ENCODE results near the gene CPPED1. TPM values are rescaled to one million over a fixed set of nuclear protein-coding genes. Genes with fewer than 3 reads are reported as not detected.
"Not testable (repeated sequence)": the region's sequence is repeated elsewhere in the genome, so short reads cannot be mapped to it uniquely, and the experiment has no call there.

The CPPED1 gene
- total RNA-seq, 1 donor from 2014 or later: 9.0 TPM

GRCh38 chr16:12778726-12779125, 25.0 kb downstream of the CPPED1 start:
- no peak overlapping the region for H3K4me3 Mint-ChIP-seq (ENCODE audit: low read depth)
- intact Hi-C loops (cut with micrococcal nuclease): no loop called here
- H3K4me1 Mint-ChIP-seq (ENCODE audit: low read depth): peaks cover 5% of the 10 kb centered on the region
- H3K27ac Mint-ChIP-seq: no peak overlapping the region
- peaks cover 43% of the 10 kb centered on the region for H3K36me3 Mint-ChIP-seq (ENCODE audit: low read depth)
- DNase-seq (ENCODE audit: low spot score): no peak
- peaks cover 3% of the 10 kb centered on the region for H3K9me3 Mint-ChIP-seq
- H3K27me3 Mint-ChIP-seq (ENCODE audit: low read depth): no peaks in the 10 kb centered on the region

- Mint-ChIP-seq H3K36me3 (ENCODE audit: low read depth) (peaks cover 39% of the 10 kb centered on the region), H3K27me3 (ENCODE audit: low read depth) (no peaks in the 10 kb centered on the region), H3K4me1 (ENCODE audit: low read depth) (no peaks in the 10 kb centered on the region), H3K27ac (no peak overlapping the region), H3K9me3 (no peaks in the 10 kb centered on the region), H3K4me3 (ENCODE audit: low read depth) (no peak overlapping the region)
- intact Hi-C loops (cut with micrococcal nuclease): no loop called here
- no peak for DNase-seq (ENCODE audit: low spot score)
These were observed 27.9 kb downstream of the CPPED1 start for GRCh38 chr16:12775656-12776236.

- no peak overlapping the region for H3K4me3 Mint-ChIP-seq (ENCODE audit: low read depth)
- intact Hi-C loops (cut with micrococcal nuclease): no loop called here
- no peaks in the 10 kb centered on the region for H3K27me3 Mint-ChIP-seq (ENCODE audit: low read depth)
- H3K4me1 Mint-ChIP-seq (ENCODE audit: low read depth): no peaks in the 10 kb centered on the region
- DNase-seq (ENCODE audit: low spot score): no peak
- no peaks in the 10 kb centered on the region for H3K9me3 Mint-ChIP-seq
- no peak overlapping the region for H3K27ac Mint-ChIP-seq
- H3K36me3 Mint-ChIP-seq (ENCODE audit: low read depth): peaks cover 38% of the 10 kb centered on the region
These were observed 30.5 kb downstream of the CPPED1 start for GRCh38 chr16:12773221-12773620.

GRCh38 chr16:12771341-12771798, 32.3 kb downstream of the CPPED1 start:
- no peak for DNase-seq (ENCODE audit: low spot score)
- H3K27me3 Mint-ChIP-seq (ENCODE audit: low read depth): no peaks in the 10 kb centered on the region
- no peaks in the 10 kb centered on the region for H3K9me3 Mint-ChIP-seq
- H3K4me3 Mint-ChIP-seq (ENCODE audit: low read depth): no peak overlapping the region
- peaks cover 26% of the 10 kb centered on the region for H3K36me3 Mint-ChIP-seq (ENCODE audit: low read depth)
- intact Hi-C loops (cut with micrococcal nuclease): no loop called here
- no peak overlapping the region for H3K27ac Mint-ChIP-seq
- H3K4me1 Mint-ChIP-seq (ENCODE audit: low read depth): no peaks in the 10 kb centered on the region

GRCh38 chr16:12769525-12769924, 34.2 kb downstream of the CPPED1 start:
- Mint-ChIP-seq H3K27ac (no peak overlapping the region), H3K4me1 (ENCODE audit: low read depth) (no peaks in the 10 kb centered on the region), H3K9me3 (no peaks in the 10 kb centered on the region), H3K36me3 (ENCODE audit: low read depth) (peaks cover 13% of the 10 kb centered on the region), H3K4me3 (ENCODE audit: low read depth) (no peak overlapping the region), H3K27me3 (ENCODE audit: low read depth) (no peaks in the 10 kb centered on the region)
- DNase-seq (ENCODE audit: low spot score): no peak
- intact Hi-C loops (cut with micrococcal nuclease): no loop called here

GRCh38 chr16:12767897-12768296, 35.8 kb downstream of the CPPED1 start:
- no peaks in the 10 kb centered on the region for H3K27me3 Mint-ChIP-seq (ENCODE audit: low read depth)
- no peak for DNase-seq (ENCODE audit: low spot score)
- intact Hi-C loops (cut with micrococcal nuclease): no loop called here
- H3K36me3 Mint-ChIP-seq (ENCODE audit: low read depth): peaks cover 12% of the 10 kb centered on the region
- peak overlapping the region; percentile 8 for H3K27ac Mint-ChIP-seq
- no peaks in the 10 kb centered on the region for H3K9me3 Mint-ChIP-seq
- H3K4me3 Mint-ChIP-seq (ENCODE audit: low read depth): no peak overlapping the region
- no peaks in the 10 kb centered on the region for H3K4me1 Mint-ChIP-seq (ENCODE audit: low read depth)

DNA sequence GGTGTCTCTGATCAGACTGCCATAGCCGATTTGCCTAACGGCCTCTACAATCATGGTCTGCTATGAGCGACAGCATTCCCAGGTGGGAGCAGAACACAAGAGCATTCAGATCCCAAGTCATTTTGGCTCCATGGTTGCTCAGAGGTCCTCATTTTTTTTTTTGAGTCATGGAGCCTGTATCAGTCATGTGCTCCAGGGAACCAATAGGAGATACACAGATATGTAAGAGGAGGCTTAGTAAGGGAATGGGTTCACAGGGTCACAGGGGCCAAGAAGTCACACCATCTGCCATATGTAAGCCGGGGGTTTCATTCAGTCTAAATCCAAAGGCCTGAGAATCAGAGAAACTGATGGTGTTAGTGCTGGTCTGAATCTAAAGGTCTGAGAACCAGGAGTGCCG, 36.8 kb downstream of the CPPED1 start:
- Mint-ChIP-seq H3K4me1 (ENCODE audit: low read depth) (no peaks in the 10 kb centered on the region), H3K27ac (no peak overlapping the region), H3K4me3 (ENCODE audit: low read depth) (no peak overlapping the region), H3K36me3 (ENCODE audit: low read depth) (peaks cover 12% of the 10 kb centered on the region), H3K9me3 (no peaks in the 10 kb centered on the region), H3K27me3 (ENCODE audit: low read depth) (no peaks in the 10 kb centered on the region)
- no peak for DNase-seq (ENCODE audit: low spot score)
- intact Hi-C loops (cut with micrococcal nuclease): no loop called here

GRCh38 chr16:12766208-12766607, 37.5 kb downstream of the CPPED1 start:
- intact Hi-C loops (cut with micrococcal nuclease); H3K4me3 Mint-ChIP-seq (ENCODE audit: low read depth); H3K27me3 Mint-ChIP-seq (ENCODE audit: low read depth); H3K9me3 Mint-ChIP-seq; DNase-seq (ENCODE audit: low spot score); H3K4me1 Mint-ChIP-seq (ENCODE audit: low read depth); H3K27ac Mint-ChIP-seq: not testable (repeated sequence)
- H3K36me3 Mint-ChIP-seq (ENCODE audit: low read depth): peaks cover 12% of the 10 kb centered on the region

- intact Hi-C loops (cut with micrococcal nuclease): no loop called here
- Mint-ChIP-seq H3K36me3 (ENCODE audit: low read depth) (peaks cover 10% of the 10 kb centered on the region), H3K4me1 (ENCODE audit: low read depth) (no peaks in the 10 kb centered on the region), H3K4me3 (ENCODE audit: low read depth) (no peak overlapping the region), H3K27ac (no peak overlapping the region), H3K9me3 (no peaks in the 10 kb centered on the region), H3K27me3 (ENCODE audit: low read depth) (no peaks in the 10 kb centered on the region)
- DNase-seq (ENCODE audit: low spot score): no peak
These were observed 38.7 kb downstream of the CPPED1 start for GRCh38 chr16:12764813-12765488.

DNA sequence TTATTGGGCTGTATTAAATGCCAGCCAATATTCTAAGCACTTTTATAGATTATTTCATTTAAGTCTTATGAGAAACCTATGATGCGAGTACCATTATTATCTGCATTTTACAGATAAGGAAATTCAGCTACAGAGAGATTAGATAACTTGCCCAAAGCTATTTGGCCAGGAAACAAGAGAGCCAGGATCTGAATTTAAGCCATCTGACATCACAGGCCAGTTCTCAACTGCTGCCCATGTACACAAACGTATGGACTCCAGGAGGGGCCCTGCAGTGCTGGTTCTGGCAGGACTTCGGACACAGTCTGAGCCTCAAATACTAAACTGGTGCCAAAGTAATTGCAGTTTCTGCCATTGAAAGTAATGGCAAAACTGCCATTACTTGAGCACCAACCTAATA, 40.2 kb downstream of the CPPED1 start:
- H3K36me3 Mint-ChIP-seq (ENCODE audit: low read depth): peaks cover 11% of the 10 kb centered on the region
- no peak overlapping the region for H3K4me3 Mint-ChIP-seq (ENCODE audit: low read depth)
- H3K9me3 Mint-ChIP-seq: no peaks in the 10 kb centered on the region
- no peak for DNase-seq (ENCODE audit: low spot score)
- intact Hi-C loops (cut with micrococcal nuclease): no loop called here
- H3K27me3 Mint-ChIP-seq (ENCODE audit: low read depth): no peaks in the 10 kb centered on the region
- H3K4me1 Mint-ChIP-seq (ENCODE audit: low read depth): no peaks in the 10 kb centered on the region
- H3K27ac Mint-ChIP-seq: no peak overlapping the region

GRCh38 chr16:12760819-12761611, 42.7 kb downstream of the CPPED1 start:
- Mint-ChIP-seq H3K27ac (no peak overlapping the region), H3K4me1 (ENCODE audit: low read depth) (no peaks in the 10 kb centered on the region), H3K4me3 (ENCODE audit: low read depth) (no peak overlapping the region), H3K27me3 (ENCODE audit: low read depth) (no peaks in the 10 kb centered on the region), H3K9me3 (no peaks in the 10 kb centered on the region), H3K36me3 (ENCODE audit: low read depth) (peaks cover 11% of the 10 kb centered on the region)
- no peak for DNase-seq (ENCODE audit: low spot score)
- intact Hi-C loops (cut with micrococcal nuclease): no loop called here

GRCh38 chr16:12758670-12759558, 44.8 kb downstream of the CPPED1 start:
- intact Hi-C loops (cut with micrococcal nuclease): no loop called here
- Mint-ChIP-seq H3K9me3 (no peaks in the 10 kb centered on the region), H3K27ac (no peak overlapping the region), H3K4me1 (ENCODE audit: low read depth) (no peaks in the 10 kb centered on the region), H3K4me3 (ENCODE audit: low read depth) (no peak overlapping the region), H3K27me3 (ENCODE audit: low read depth) (no peaks in the 10 kb centered on the region), H3K36me3 (ENCODE audit: low read depth) (peaks cover 11% of the 10 kb centered on the region)
- no peak for DNase-seq (ENCODE audit: low spot score)

All from activated T-helper 2 cell treated with anti-CD3 and anti-CD28 coated beads, Interferon-gamma antibody, Interleukin-2, Interleukin-4, amounts not matched to agents 10 μg/mL and 5 μg/mL and 100 μg/mL, durations not matched to agents 14 hours and 24 hours and 36 hours (primary cell).